Activated CD8-positive, alpha-beta memory T cell treated with anti-CD3 and anti-CD28 coated beads, Interleukin-2, amount 10 ng/mL, durations not matched to agents 7 days and 5 days (primary cell): ENCODE measurements around the gene PPP2R2C. TPM values are rescaled to one million over a fixed set of nuclear protein-coding genes. Genes with fewer than 3 reads are reported as not detected.
A peak's percentile ranks its signal among the peaks of the same experiment; 100 is the strongest.

ENCODE experiments used
- ATAC-seq: fragments of 150-1000 bp; cut with Tn5 transposase; one replicate; pipeline ENCODE4 v1.10.0; 2021; ENCODE audit warnings: moderate library complexity
- CTCF ChIA-PET: fragments of 350-600 bp; sonication (Branson Sonifier 250); formaldehyde crosslinking; loops from one replicate; lab custom pipeline; 2021; ENCODE audit warnings: antibody characterized with exemption; lab: Charles Lee
- DNase-seq: peaks from one replicate; pipeline ENCODE4 v3.0.0-alpha.2; 2020
- H3K27ac Mint-ChIP-seq: one replicate; pipeline ENCODE4 v1.8.0; 2021; ENCODE audit warnings: mild to moderate bottlenecking, mixed read lengths
- H3K27me3 Mint-ChIP-seq: one replicate; pipeline ENCODE4 v1.8.0; 2021; ENCODE audit warnings: mixed read lengths
- H3K36me3 Mint-ChIP-seq: one replicate; pipeline ENCODE4 v1.8.0; 2021; ENCODE audit warnings: mild to moderate bottlenecking, mixed read lengths
- H3K4me1 Mint-ChIP-seq: one replicate; pipeline ENCODE4 v1.8.0; 2021; ENCODE audit warnings: mixed read lengths
- H3K4me3 Mint-ChIP-seq: one replicate; pipeline ENCODE4 v1.8.0; 2021; ENCODE audit warnings: mild to moderate bottlenecking, moderate library complexity, mixed read lengths
- H3K9me3 Mint-ChIP-seq: one replicate; pipeline ENCODE4 v1.8.0; 2022; ENCODE audit warnings: low read depth, mixed read lengths
- total RNA-seq, 2 experiments: library from RNA; stranded (reverse); gene quantifications; one replicate each; pipeline ENCODE4 v1.2.3, GENCODE V29; 2021

PPP2R2C gene
- total RNA-seq, 2 experiments from 2014 or later, result not detected

GRCh38 chr4:6331468-6331867, 140.9 kb downstream of the PPP2R2C start:
- Mint-ChIP-seq H3K4me3 (no peak overlapping the region), H3K27me3 (peaks cover 26% of the 10 kb centered on the region), H3K9me3 (no peaks in the 10 kb centered on the region), H3K27ac (no peak overlapping the region), H3K36me3 (no peaks in the 10 kb centered on the region), H3K4me1 (peaks cover 3% of the 10 kb centered on the region)
- CTCF ChIA-PET, result interaction anchor here (1.0 to 16.8 kb wide), 36 partner anchors 11 to 542 kb away, joined by 3 to 685 read pairs (median 4); partner anchors contain the start of genes JAKMIP1, MAN2B2 and WFS1
- DNase-seq, result no peak
- ATAC-seq, result no peak

- Mint-ChIP-seq H3K4me1 (peaks cover 3% of the 10 kb centered on the region), H3K4me3 (no peak overlapping the region), H3K9me3 (no peaks in the 10 kb centered on the region), H3K27me3 (peaks cover 28% of the 10 kb centered on the region), H3K36me3 (no peaks in the 10 kb centered on the region), H3K27ac (no peak overlapping the region)
- ATAC-seq (no peak), DNase-seq (peak; percentile 61)
- CTCF ChIA-PET, result interaction anchor here (1.0 to 16.8 kb wide), 34 partner anchors 10 to 542 kb away, joined by 3 to 685 read pairs (median 4); partner anchors contain the start of genes JAKMIP1, MAN2B2 and WFS1
Measured at GRCh38 chr4:6331018-6331417, 141.4 kb downstream of the PPP2R2C start.

DNA sequence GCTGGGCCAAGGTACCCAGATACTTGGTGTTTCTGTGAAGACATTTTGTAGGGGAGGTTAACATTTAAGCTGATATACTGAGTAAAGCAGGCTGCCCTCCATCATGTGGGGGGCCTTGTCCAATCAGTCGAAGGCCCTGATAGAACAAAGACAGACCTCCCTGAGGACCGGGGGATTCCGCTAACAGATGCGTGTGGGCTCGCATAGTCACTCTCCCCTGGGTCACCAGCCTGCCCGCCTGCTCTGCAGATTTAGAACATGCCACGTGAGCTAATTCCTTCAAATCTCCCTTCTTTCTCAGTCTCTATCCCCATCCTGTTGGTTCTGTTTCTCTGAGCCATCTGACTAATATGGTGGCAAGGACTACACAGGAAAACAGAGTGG, 142.0 kb downstream of the PPP2R2C start:
- CTCF ChIA-PET, result interaction anchor here (0.7 to 16.8 kb wide), 26 partner anchors 8 to 462 kb away, joined by 3 to 685 read pairs (median 4); partner anchors contain the start of genes JAKMIP1, MAN2B2 and WFS1
- no peak for ATAC-seq
- no peak overlapping the region for H3K4me3 Mint-ChIP-seq
- no peaks in the 10 kb centered on the region for H3K9me3 Mint-ChIP-seq
- H3K27me3 Mint-ChIP-seq, result peaks cover 29% of the 10 kb centered on the region
- H3K4me1 Mint-ChIP-seq, result peaks cover 4% of the 10 kb centered on the region
- DNase-seq, result no peak
- no peaks in the 10 kb centered on the region for H3K36me3 Mint-ChIP-seq
- peak overlapping the region; percentile 5 for H3K27ac Mint-ChIP-seq

DNA sequence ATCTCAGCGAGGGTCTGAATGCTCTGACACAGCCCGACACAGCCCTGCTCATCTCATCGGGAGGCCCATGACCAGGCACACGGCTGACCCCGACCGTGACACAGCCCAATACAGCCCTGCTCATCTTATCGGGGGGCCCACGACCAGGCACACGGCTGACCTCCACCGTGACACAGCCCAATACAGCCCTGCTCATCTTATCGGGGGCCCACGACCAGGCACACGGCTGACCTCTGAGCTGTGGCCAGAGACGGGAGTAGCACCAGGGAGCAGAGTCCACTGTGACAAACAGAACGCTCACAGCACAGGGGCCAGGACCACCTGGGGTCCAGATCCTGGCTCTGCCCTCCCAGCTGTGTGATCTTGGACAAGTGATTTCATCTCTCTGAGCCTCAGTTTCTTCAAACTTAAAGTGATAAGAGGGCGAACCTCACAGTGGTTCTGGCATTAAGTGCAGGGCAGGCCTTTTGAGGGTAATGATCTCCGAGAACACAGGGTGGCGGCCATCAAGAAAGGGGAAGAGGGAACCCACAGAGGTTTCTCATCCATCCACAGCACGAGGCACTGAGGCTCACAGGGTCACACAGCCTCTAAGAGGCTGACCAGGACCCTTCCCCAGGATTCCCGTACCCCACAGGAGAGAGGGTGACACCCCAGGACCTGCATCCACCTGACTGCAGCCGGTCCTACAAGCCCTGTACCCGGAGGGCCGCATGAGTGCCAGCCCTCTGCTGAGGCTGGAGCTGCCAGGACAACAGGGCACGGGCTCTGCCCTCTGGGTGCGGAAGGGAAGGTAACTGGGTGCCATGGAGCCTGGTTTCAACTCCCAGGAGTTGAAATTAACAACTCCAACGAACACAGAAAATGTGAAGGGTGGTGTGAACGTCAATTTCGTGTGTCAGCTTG, 142.7 kb downstream of the PPP2R2C start:
- H3K36me3 Mint-ChIP-seq, result no peaks in the 10 kb centered on the region
- peaks cover 34% of the 10 kb centered on the region for H3K27me3 Mint-ChIP-seq
- CTCF ChIA-PET, result interaction anchor here (0.7 to 16.8 kb wide), 18 partner anchors 9 to 461 kb away, joined by 3 to 685 read pairs (median 6); partner anchors contain the start of genes JAKMIP1, MAN2B2 and WFS1
- peak overlapping the region; percentile 5 for H3K27ac Mint-ChIP-seq
- no peak for ATAC-seq
- no peak overlapping the region for H3K4me3 Mint-ChIP-seq
- no peaks in the 10 kb centered on the region for H3K9me3 Mint-ChIP-seq
- no peak for DNase-seq
- peaks cover 11% of the 10 kb centered on the region for H3K4me1 Mint-ChIP-seq

- no peak for ATAC-seq
- Mint-ChIP-seq H3K4me3 (no peak overlapping the region), H3K4me1 (peaks cover 17% of the 10 kb centered on the region)
Measured at GRCh38 chr4:6328526-6328925, 143.9 kb downstream of the PPP2R2C start.

DNA sequence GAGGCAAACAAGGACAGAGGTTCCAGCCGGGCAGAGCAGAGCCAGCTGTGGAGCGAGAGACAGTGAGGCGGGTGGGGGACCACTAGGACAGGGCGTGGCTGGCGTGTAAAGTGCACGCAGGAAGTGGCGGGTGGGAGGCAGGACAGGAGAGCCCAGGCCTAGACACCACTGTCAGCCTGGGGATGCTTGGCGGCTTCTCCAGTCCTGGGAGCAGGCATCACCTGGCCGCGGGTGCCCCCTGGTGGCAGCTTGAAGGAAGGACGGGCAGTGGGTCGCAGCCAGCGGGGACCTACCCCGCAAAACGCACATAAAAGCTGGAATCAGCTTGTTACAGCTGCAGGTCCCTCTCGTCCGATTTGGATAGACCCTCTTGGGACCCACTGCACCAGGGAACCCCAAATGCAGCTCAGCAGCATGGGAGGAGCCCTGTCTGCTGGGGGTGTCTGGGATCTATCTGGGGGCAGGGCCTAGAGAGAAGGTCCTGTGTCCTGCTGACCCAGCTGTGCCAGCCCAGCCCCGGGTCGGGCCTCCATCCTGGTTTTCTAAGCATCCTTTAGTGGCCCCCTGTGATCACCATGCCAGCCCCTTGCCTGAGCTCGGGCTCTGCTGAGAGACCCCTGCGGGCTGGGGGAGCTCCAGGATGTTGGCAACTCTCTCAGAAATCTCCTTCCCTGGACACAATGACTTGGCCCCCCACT, 145.0 kb downstream of the PPP2R2C start:
- Mint-ChIP-seq H3K27ac (no peak overlapping the region), H3K4me1 (peaks cover 25% of the 10 kb centered on the region), H3K9me3 (no peaks in the 10 kb centered on the region), H3K27me3 (peaks cover 56% of the 10 kb centered on the region), H3K36me3 (no peaks in the 10 kb centered on the region), H3K4me3 (no peak overlapping the region)
- peak; percentile 85 for DNase-seq
- CTCF ChIA-PET, result interaction anchor here (0.6 to 16.8 kb wide), 24 partner anchors 9 to 333 kb away, joined by 3 to 685 read pairs (median 4); partner anchors contain the start of gene WFS1
- peak; percentile 85 for ATAC-seq

More at GRCh38 chr4:6328526-6328925, 143.9 kb downstream of the PPP2R2C start:
- no peak for DNase-seq
- no peak overlapping the region for H3K27ac Mint-ChIP-seq
- CTCF ChIA-PET, result interaction anchor here (1.6 to 16.8 kb wide), 8 partner anchors 10 to 330 kb away, joined by 3 to 685 read pairs (median 12); partner anchors contain the start of gene WFS1
- H3K36me3 Mint-ChIP-seq, result no peaks in the 10 kb centered on the region
- H3K9me3 Mint-ChIP-seq, result no peaks in the 10 kb centered on the region
- peaks cover 45% of the 10 kb centered on the region for H3K27me3 Mint-ChIP-seq

GRCh38 chr4:6326312-6327060, 145.9 kb downstream of the PPP2R2C start:
- H3K4me3 Mint-ChIP-seq, result no peak overlapping the region
- DNase-seq (no peak), ATAC-seq (no peak)
- no peaks in the 10 kb centered on the region for H3K9me3 Mint-ChIP-seq
- peaks cover 33% of the 10 kb centered on the region for H3K4me1 Mint-ChIP-seq
- no peaks in the 10 kb centered on the region for H3K36me3 Mint-ChIP-seq
- no peak overlapping the region for H3K27ac Mint-ChIP-seq
- CTCF ChIA-PET, result interaction anchor here (1.0 to 16.8 kb wide), 14 partner anchors 9 to 332 kb away, joined by 3 to 685 read pairs (median 7); partner anchors contain the start of gene WFS1
- peaks cover 64% of the 10 kb centered on the region for H3K27me3 Mint-ChIP-seq

- Mint-ChIP-seq H3K36me3 (no peaks in the 10 kb centered on the region), H3K27ac (no peak overlapping the region), H3K4me1 (peaks cover 38% of the 10 kb centered on the region), H3K4me3 (no peak overlapping the region), H3K9me3 (no peaks in the 10 kb centered on the region), H3K27me3 (peaks cover 65% of the 10 kb centered on the region)
- ATAC-seq (no peak), DNase-seq (no peak)
- CTCF ChIA-PET, result interaction anchor here (2.8 to 16.8 kb wide), 4 partner anchors 15 to 327 kb away, joined by 15 to 685 read pairs (median 62); partner anchors contain the start of gene WFS1
Measured at GRCh38 chr4:6325788-6326290, 146.6 kb downstream of the PPP2R2C start.

DNA sequence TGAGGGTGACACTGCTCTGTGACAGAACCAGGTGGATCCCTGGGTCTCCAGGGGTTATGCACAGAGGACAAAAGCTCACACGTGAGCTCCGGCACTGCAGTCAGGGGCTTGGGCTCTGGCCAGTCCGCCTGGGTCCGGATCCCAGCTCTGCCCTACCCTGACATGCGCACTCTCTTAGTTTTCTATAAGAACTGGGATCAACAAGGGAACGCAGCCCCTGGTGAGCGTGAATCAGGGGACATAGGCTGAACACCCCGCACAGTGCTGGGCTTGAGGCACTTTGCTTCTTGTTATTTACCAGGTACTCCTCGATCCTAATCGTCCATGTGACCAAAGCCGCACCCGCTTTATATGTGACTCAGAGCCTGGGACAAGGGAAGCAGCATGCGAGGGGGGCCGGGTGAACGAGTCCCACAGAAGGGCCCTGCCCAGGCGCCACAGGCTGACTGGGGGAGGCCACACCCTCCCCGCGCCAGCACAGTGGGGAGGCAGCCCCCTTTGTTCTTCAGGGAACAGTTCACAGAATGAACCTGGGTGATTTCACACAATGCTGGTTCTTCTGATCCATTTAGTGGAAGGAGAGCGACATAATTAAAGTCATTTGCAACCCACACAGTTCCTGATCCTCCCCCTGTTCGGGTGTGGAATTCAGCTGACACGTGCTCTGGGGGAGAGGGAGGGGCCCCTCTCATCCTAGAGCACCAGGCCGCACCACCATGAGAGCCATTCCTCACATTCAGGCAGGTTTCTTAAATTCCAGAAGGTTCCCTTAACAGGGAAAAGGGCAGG, 147.2 kb downstream of the PPP2R2C start:
- no peaks in the 10 kb centered on the region for H3K36me3 Mint-ChIP-seq
- DNase-seq, result no peak
- ATAC-seq, result peak; percentile 24

GRCh38 chr4:6324461-6324998, 147.9 kb downstream of the PPP2R2C start:
- DNase-seq (no peak), ATAC-seq (no peak)
- H3K9me3 Mint-ChIP-seq, result no peaks in the 10 kb centered on the region
- no peak overlapping the region for H3K4me3 Mint-ChIP-seq
- peaks cover 68% of the 10 kb centered on the region for H3K27me3 Mint-ChIP-seq
- CTCF ChIA-PET, result interaction anchor here (9.0 to 16.8 kb wide), 2 partner anchors 65 to 326 kb away, joined by 107 to 685 read pairs; partner anchors contain the start of gene WFS1
- peaks cover 49% of the 10 kb centered on the region for H3K4me1 Mint-ChIP-seq
- no peaks in the 10 kb centered on the region for H3K36me3 Mint-ChIP-seq
- no peak overlapping the region for H3K27ac Mint-ChIP-seq

More for the DNA sequence above, 147.2 kb downstream of the PPP2R2C start:
- H3K4me1 Mint-ChIP-seq, result peaks cover 44% of the 10 kb centered on the region
- no peak overlapping the region for H3K4me3 Mint-ChIP-seq
- peaks cover 68% of the 10 kb centered on the region for H3K27me3 Mint-ChIP-seq
- H3K9me3 Mint-ChIP-seq, result no peaks in the 10 kb centered on the region
- no peak overlapping the region for H3K27ac Mint-ChIP-seq
- CTCF ChIA-PET, result interaction anchor here (9.0 to 16.8 kb wide), 2 partner anchors 66 to 326 kb away, joined by 107 to 685 read pairs; partner anchors contain the start of gene WFS1

DNA sequence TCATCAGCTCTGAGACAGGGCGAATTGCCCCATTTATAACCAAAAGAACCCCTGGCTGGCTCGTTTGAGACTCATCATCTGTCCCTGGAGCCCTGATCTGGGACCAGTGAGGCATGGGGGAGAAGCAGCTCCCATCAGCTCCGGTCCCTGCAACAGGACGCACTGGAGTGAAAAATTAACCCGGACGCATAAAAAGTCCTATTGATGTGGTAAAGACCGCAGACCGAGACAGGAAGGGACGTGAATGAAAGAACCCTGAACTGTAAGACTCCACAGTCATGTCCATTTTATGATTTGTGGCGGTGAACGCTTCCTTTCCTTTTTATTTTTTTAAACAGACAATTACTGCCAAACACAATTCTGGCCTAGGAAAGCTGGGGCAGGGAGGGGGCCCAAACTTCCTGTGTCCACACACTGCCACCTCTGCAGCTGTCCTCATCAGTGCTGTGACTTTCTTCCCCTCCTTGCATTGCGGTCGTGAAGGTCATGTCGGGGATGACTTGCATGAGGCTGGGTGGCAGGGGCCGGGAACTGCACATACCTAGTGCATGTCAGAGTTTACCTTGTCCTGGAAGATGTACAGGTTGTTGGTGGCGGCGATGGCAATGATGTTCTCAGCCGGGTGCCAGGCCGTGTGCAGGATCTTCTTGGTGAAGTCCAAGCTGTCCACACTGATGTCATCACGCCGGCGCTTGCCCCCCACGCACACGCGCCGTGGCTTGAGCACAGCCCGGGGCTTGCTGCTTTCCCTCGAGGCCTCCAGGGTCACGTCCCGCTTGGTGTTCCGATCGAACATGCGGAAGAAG, 149.4 kb downstream of the PPP2R2C start:
- no peak for DNase-seq
- no peak overlapping the region for H3K27ac Mint-ChIP-seq
- no peak for ATAC-seq
- H3K27me3 Mint-ChIP-seq, result peaks cover 64% of the 10 kb centered on the region
- H3K4me1 Mint-ChIP-seq, result peaks cover 52% of the 10 kb centered on the region
- H3K9me3 Mint-ChIP-seq, result no peaks in the 10 kb centered on the region
- no peaks in the 10 kb centered on the region for H3K36me3 Mint-ChIP-seq
- CTCF ChIA-PET, result interaction anchor here (1.8 to 16.8 kb wide), 3 partner anchors 8 to 63 kb away, joined by 6 to 685 read pairs (median 26); partner anchors contain the start of gene WFS1
- H3K4me3 Mint-ChIP-seq, result no peak overlapping the region
